K562 (cell line): ENCODE measurements around the gene APLF. TPM values are rescaled to one million over a fixed set of nuclear protein-coding genes. Genes with fewer than 3 reads are reported as not detected.
A peak's percentile ranks its signal among the peaks of the same experiment; 100 is the strongest.

Experiments
- ATAC-seq: fragments of 200-7000 bp; cut with Tn5 transposase; 3 replicates; pipeline ENCODE4 v1.9.1; 2020; ENCODE audit warnings: moderate library complexity
- BruUV-seq: library from RNA; stranded (reverse); fragments of 400-500 nt; replicated peaks from 2 replicates; lab custom pipeline; 2021; lab: Mats Ljungman, UMichigan
- CTCF ChIA-PET: fragments of 300-600 bp; formaldehyde crosslinking; extraction: SDS; loops from one replicate; lab custom pipeline; 2021; ENCODE audit warnings: low intra/inter-chr PET ratio; lab: Yijun Ruan, JAX
- POLR2A ChIA-PET: fragments of 300-600, 350-650 bp; sonication (Branson Sonifier 250); formaldehyde crosslinking; extraction: SDS; loops from one replicate; lab custom pipeline; 2021; ENCODE audit warnings: antibody characterized with exemption, inconsistent platforms; lab: Yijun Ruan, JAX
- DNase-seq, 4 experiments: peaks; one replicate each; pipeline versions ENCODE4 v3.0.0 to v3.0.0-alpha.2; 2011 to 2018; ENCODE audit warnings: low spot score in 3 of 4, mixed read lengths in 3 of 4; ENCODE audit errors: extremely low read depth in 1 of 4
- FAIRE-seq: peaks from 2 replicates; lab custom pipeline; 2011; peaks lifted over from hg19 to GRCh38; lab: Jason Lieb, UNC
- H2AFZ ChIP-seq: 2 replicates; pipeline ENCODE4 v1.6.0; 2011; ENCODE audit warnings: low read depth, low read length, control low read depth, inconsistent platforms
- H3K27ac ChIP-seq: fragments of 200-600 bp; 3 replicates; pipeline ENCODE4 v1.8.0; 2011; ENCODE audit warnings: low read depth, mild to moderate bottlenecking, control low read depth, inconsistent platforms, low read length, moderate library complexity, mixed read lengths; ENCODE audit errors: extremely low read depth
- H3K27me3 ChIP-seq, 2 experiments: fragments of 300-600 bp in 1 of 2; 2 replicates in 1 of 2; 3 replicates in 1 of 2; pipeline versions ENCODE4 v1.6.0 to v1.8.0; 2011; ENCODE audit warnings: inconsistent platforms in 2 of 2, low read length in 2 of 2, mild to moderate bottlenecking in 1 of 2, mixed read lengths in 1 of 2, moderate library complexity in 1 of 2; ENCODE audit not compliant: control insufficient read depth in 2 of 2, insufficient read depth in 2 of 2
- H3K36me3 ChIP-seq: fragments of 300-600 bp; 3 replicates; pipeline ENCODE4 v1.8.0; 2011; ENCODE audit warnings: mild to moderate bottlenecking, low read length, inconsistent platforms; ENCODE audit not compliant: control insufficient read depth, insufficient read depth
- H3K4me1 ChIP-seq, 2 experiments: fragments of 200-600 bp in 1 of 2; replicated peaks in 1 of 2; 2 replicates in 1 of 2; 3 replicates in 1 of 2; pipeline versions ENCODE4 v1.5.1 to v1.8.0; 2011; ENCODE audit warnings: inconsistent platforms in 2 of 2, low read length in 2 of 2, mild to moderate bottlenecking in 1 of 2, mixed read lengths in 1 of 2, moderate library complexity in 1 of 2; ENCODE audit not compliant: control insufficient read depth in 2 of 2, insufficient read depth in 2 of 2
- H3K4me2 ChIP-seq: 2 replicates; pipeline ENCODE4 v1.6.1; 2011; ENCODE audit warnings: low read length, control low read depth, inconsistent platforms, mixed read lengths; ENCODE audit not compliant: insufficient read depth
- H3K4me3 ChIP-seq: fragments of 200-600 bp; sonication (generic), shearing (Covaris generic); 2 replicates; pipeline ENCODE4 v1.5.1; 2016; ENCODE audit warnings: control low read depth, inconsistent platforms
- H3K79me2 ChIP-seq: fragments of 200-600 bp; 3 replicates; pipeline ENCODE4 v1.8.0; 2011; ENCODE audit warnings: low read length, inconsistent platforms; ENCODE audit not compliant: control insufficient read depth, insufficient read depth
- H3K9ac ChIP-seq, 2 experiments: 2 replicates each; pipeline versions ENCODE4 v1.6.0 to v1.6.1; 2011; ENCODE audit warnings: low read depth in 2 of 2, low read length in 2 of 2, control low read depth in 1 of 2, inconsistent platforms in 1 of 2, mild to moderate bottlenecking in 1 of 2, mixed read lengths in 1 of 2; ENCODE audit not compliant: insufficient read depth in 1 of 2
- H3K9me1 ChIP-seq: one replicate; pipeline ENCODE4 v1.6.0; 2011; ENCODE audit warnings: inconsistent platforms, mild to moderate bottlenecking, low read length, moderate library complexity; ENCODE audit not compliant: control insufficient read depth, insufficient read depth
- H3K9me3 ChIP-seq: replicated peaks from 2 replicates; pipeline ENCODE4 v1.5.1; 2011; ENCODE audit warnings: low read depth, low read length, inconsistent platforms; ENCODE audit not compliant: control insufficient read depth, insufficient read depth
- H4K20me1 ChIP-seq: replicated peaks from 2 replicates; pipeline ENCODE4 v1.6.1; 2011; ENCODE audit warnings: low read length, inconsistent platforms, mixed read lengths; ENCODE audit not compliant: control insufficient read depth, insufficient read depth
- MAFG ChIP-seq: fragments of 450-650 bp; conservative IDR thresholded peaks from 2 replicates; pipeline ENCODE4 v1.6.1; 2016; ENCODE audit warnings: missing genetic modification characterization, missing compliant biosample characterization
- POLR3A ChIP-seq: IDR thresholded peaks from 2 replicates; pipeline ENCODE4 v1.6.1; 2011; ENCODE audit warnings: borderline replicate concordance, mild to moderate bottlenecking, moderate library complexity; ENCODE audit not compliant: insufficient read length, insufficient read depth; ENCODE audit errors: extremely low read depth
- SRF ChIP-seq, 2 experiments: fragments of 250-450, 450-650 bp in 1 of 2; sonication (Bioruptor Pico) in 1 of 2; sonication (generic) in 1 of 2; formaldehyde crosslinking; IDR thresholded peaks; 2 replicates each; pipeline versions ENCODE4 v1.5.0 to v1.5.1; 2020 to 2022; ENCODE audit warnings: mild to moderate bottlenecking in 1 of 2, missing genetic modification reagents in 1 of 2
- ZNF316 ChIP-seq: fragments of 450-650 bp; IDR thresholded peaks from 2 replicates; pipeline ENCODE4 v1.6.1; 2016
- ZNF780A ChIP-seq: fragments of 250-450 bp; sonication (Bioruptor Pico); IDR thresholded peaks from 2 replicates; pipeline ENCODE4 v1.5.0; 2021; ENCODE audit warnings: mild to moderate bottlenecking
- WGBS: fragments of 100-300 bp; shearing (Covaris generic); methylation state at CpG from one replicate; pipeline ENCODE4 v1.1.6; 2016; ENCODE audit warnings: low coverage, mixed read lengths; ENCODE audit not compliant: insufficient coverage; ENCODE audit errors: missing lambda C conversion rate; 5-methylcytosine and 5-hydroxymethylcytosine counted together
- in situ Hi-C: fragments of 300-500 bp; cut with MboI; formaldehyde crosslinking; loops from 4 replicates; pipeline ENCODE4 v1.15.0; 2018; ENCODE audit warnings: inconsistent platforms, mixed read lengths
- intact Hi-C: fragments of 100-400 bp; cut with micrococcal nuclease; formaldehyde crosslinking; loops from 2 replicates; pipeline ENCODE4 v1.14.2; 2022
- polyA plus RNA-seq, 8 experiments: library from polyadenylated mRNA; depleted of rRNA in 4 of 8; stranded (reverse) in 5 of 8; unstranded in 3 of 8; fragments of >200 nt; fragmentation: Nextera tagmentation in 2 of 8; fragmentation: Illumina TruSeq in 1 of 8; extraction: Ambion mirVana in 2 of 8; extraction: Trizol in 1 of 8; gene quantifications; 2 replicates each; pipeline versions ENCODE4 v1.2.1 to v1.2.3, GENCODE V29; 2011 to 2014; ENCODE audit warnings: inconsistent platforms in 1 of 8, missing spikeins in 1 of 8
- total RNA-seq, 7 experiments: library from RNA; depleted of rRNA in 6 of 7; stranded (reverse); fragments of >200 nt in 6 of 7; fragmentation: Illumina TruSeq in 2 of 7; extraction: Trizol in 2 of 7; gene quantifications; 2 replicates each; pipeline versions ENCODE4 v1.2.1 to v1.2.3, GENCODE V29; 2011 to 2021; ENCODE audit warnings: low replicate concordance in 1 of 7

The APLF gene
- total and polyA plus RNA-seq, 9 of the 15 experiments (the other 6 are each of a cell fraction or from before 2014, with no cell fraction given) = 0.07 to 1.1 (median 0.71) TPM

DNA sequence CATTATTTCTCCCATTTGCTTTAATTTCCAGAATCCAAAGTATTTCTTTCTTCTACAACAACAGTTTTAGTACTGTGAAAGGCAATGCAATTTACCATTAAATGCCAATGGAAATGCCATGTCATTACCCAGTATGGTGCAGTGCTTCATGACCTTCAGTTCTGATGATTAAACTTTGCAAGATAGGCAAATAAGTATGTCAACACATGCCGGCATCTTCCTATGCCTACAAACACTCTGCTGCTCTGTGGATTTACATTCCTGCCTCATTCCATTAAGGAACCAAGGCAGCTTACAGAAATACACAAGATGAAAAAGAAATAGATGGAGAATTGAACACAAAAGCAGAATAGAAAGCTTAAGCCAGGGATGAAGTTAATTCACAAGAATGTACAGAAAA is 123.3 kb downstream of the APLF start:
- ChIA-PET CTCF (no interaction called here), POLR2A (interaction anchor here (0.9 to 1.4 kb wide), 4 partner anchors 11 to 54 kb away, joined by 3 to 4 read pairs (median 4); no protein-coding TSS in a partner anchor)
- Histone ChIP-seq H3K9ac (no peak overlapping the region), H3K79me2 (no peaks in the 10 kb centered on the region), H3K4me2 (no peak overlapping the region), H3K27ac (no peak overlapping the region), H3K27me3 (no peaks in the 10 kb centered on the region), H2AFZ (peak overlapping the region; percentile 68; the same call in 1 of the 2 replicates), H3K9me3 (no peaks in the 10 kb centered on the region), H3K9me1 (no peaks in the 10 kb centered on the region), H4K20me1 (no peaks in the 10 kb centered on the region), H3K36me3 (no peaks in the 10 kb centered on the region), H3K4me1 (peaks cover 5 to 21% of the 10 kb centered on the region in 2 experiments; a peak in 3 of 5 replicates), H3K4me3 (no peak overlapping the region)
- no peak for TF ChIP-seq ZNF780A (CRISPR knock-in tag)
- TF ChIP-seq MAFG (tag) = 0 out of 2 replicates have a peak, but pooled peaks have one; percentile 25
- peak; percentile 56; the same call in 1 of the 2 replicates for TF ChIP-seq ZNF316
- DNase-seq (no peak), FAIRE-seq (no peak), ATAC-seq (no peak)
- BruUV-seq = no TSS peak
- WGBS = 30% methylated on average over 1 of the region's 1 CpG
- in situ Hi-C loops = no loop called here
- intact Hi-C loops = loop anchor here (10.0 kb wide), 2 partner anchors 56 to 124 kb away; no protein-coding TSS in a partner anchor

DNA sequence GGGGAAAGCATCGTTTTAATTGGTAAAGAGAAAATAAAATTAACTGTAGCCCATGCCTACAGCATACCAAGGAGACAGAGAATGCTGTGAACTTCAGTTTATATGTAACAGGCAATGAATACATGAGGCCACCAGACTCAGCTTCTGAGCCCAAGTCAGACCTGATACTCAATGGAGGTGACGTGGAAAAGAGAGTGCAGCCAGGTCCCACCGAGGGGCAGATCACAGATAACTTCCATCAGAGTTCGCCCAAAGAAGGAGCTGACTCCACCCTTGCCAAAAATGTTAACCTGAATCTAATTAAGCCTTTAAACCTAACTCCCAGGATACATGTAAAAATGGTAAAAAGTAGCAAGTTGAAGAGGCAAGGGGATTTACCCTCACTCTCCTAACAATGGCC is 123.8 kb downstream of the APLF start:
- in situ Hi-C loops = no loop called here
- WGBS = 8% methylated on average over 4 of the region's 4 CpGs
- TF ChIP-seq POLR3A = no peak
- TF ChIP-seq SRF (CRISPR knock-in tag; IDR thresholded peaks at IDR 0.05) = peak in 1 of 2 experiments; percentile 66; a peak in 1 of 4 replicates
- Histone ChIP-seq H3K9ac (no peak overlapping the region), H3K9me1 (no peaks in the 10 kb centered on the region), H3K4me2 (peak overlapping the region; percentile 16; the same call in 1 of the 2 replicates), H4K20me1 (no peaks in the 10 kb centered on the region), H3K36me3 (no peaks in the 10 kb centered on the region), H3K4me1 (peaks cover 5 to 21% of the 10 kb centered on the region in 2 experiments; a peak in 3 of 5 replicates), H2AFZ (peak overlapping the region; percentile 68), H3K4me3 (no peak overlapping the region), H3K27me3 (no peaks in the 10 kb centered on the region), H3K9me3 (no peaks in the 10 kb centered on the region), H3K27ac (no peak overlapping the region), H3K79me2 (no peaks in the 10 kb centered on the region)
- peak; percentile 52 for ATAC-seq
- POLR2A ChIA-PET = interaction anchor here (1.4 kb wide), 2 partner anchors 11 to 55 kb away, joined by 3 read pairs; no protein-coding TSS in a partner anchor
- no peak for FAIRE-seq
- BruUV-seq = no TSS peak
- CTCF ChIA-PET = no interaction called here
- DNase-seq = peak in 1 of 4 experiments; percentile 32
- intact Hi-C loops = loop anchor here (10.0 kb wide), 2 partner anchors 56 to 124 kb away; no protein-coding TSS in a partner anchor
